HG03139 (cell line): ENCODE results near the gene IL2RG.

Experiments
- ATAC-seq: cut with Tn5 transposase; IDR thresholded peaks from one replicate; pipeline ENCODE4 v1.9.1; 2021; ENCODE audit not compliant: unreplicated experiment

Gene IL2RG

GRCh38 chrX:71081330-71082123 is 29.9 kb downstream of the IL2RG start:
- no peak for ATAC-seq

GRCh38 chrX:71070531-71070930 is 40.8 kb downstream of the IL2RG start:
- ATAC-seq, result no peak

- peak; percentile 98 for ATAC-seq
Measured at GRCh38 chrX:71068044-71068918, 43.1 kb downstream of the IL2RG start, which contains the start of gene SNX12. Gene SNX12, minus strand, starts transcription at chrX:71068334. Its CDS starts 28 bp downstream, at chrX:71068306.

- no peak for ATAC-seq
Measured at GRCh38 chrX:71067712-71068043, 43.7 kb downstream of the IL2RG start.

GRCh38 chrX:71067089-71067488 is 44.3 kb downstream of the IL2RG start:
- ATAC-seq, result no peak

- ATAC-seq, result no peak
Measured at GRCh38 chrX:71060127-71060526, 51.2 kb downstream of the IL2RG start.

- no peak for ATAC-seq
Measured at GRCh38 chrX:71057848-71058530, 53.4 kb downstream of the IL2RG start.
